Measurements from ENCODE around the gene FXR2.

Gene FXR2

DNA sequence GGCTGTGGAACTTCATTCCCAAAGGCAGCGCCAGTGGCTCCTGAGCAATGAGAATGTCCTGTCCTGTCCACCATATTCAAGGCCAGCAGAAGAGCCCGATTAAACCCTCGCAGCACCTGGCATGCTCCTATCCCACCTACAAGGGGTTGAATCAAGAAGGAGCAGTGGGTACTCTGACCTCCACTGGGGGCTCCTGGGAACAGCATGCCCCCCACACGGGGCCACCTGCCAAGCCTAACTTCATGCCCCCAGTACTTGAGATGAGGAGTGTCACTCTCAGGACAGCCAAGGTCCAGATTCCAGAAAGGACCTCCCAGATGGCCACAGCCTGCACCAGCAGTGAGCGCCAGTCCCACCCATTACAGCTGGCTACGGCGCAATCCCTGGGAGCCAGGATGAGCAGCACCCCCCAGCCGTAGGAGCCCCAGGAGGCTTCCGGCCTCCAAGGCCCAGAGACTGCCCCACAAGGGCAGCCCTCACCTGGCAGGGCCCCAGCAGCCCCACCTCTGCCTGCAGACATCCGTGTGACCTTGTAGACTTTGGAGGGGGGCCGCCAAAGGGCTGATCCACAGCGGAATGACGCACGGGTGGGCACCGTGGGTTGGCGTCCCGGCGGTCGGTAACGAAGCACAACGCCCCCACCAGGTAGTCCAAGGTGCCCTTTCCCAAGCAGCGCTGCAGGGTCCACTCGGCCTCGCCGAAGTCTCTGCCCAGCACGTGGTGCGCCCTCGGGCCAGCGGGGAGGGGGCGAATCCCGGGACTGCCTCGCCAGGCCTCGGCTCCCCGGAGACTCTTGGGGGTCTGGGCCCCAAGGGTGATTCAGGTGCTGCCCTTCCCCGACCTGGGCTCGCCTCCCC lies 32.1 kb downstream of the FXR2 start:
- DNase-seq, result no peak
- no peaks in the 10 kb centered on the region for H3K27me3 ChIP-seq (replicated peaks)
- peaks cover 15% of the 10 kb centered on the region for H3K36me3 ChIP-seq (replicated peaks)
- peak overlapping the region; percentile 90 for H3K4me3 ChIP-seq (ENCODE audit: low read depth, low read length)
- in situ Hi-C loops (cut with HindIII; ENCODE audit: low pct_ligation_motif_present, low sequenced_read_pairs), result no loop called here
- H3K27ac ChIP-seq, result peak overlapping the region; percentile 95
- TF ChIP-seq, protein P1, sequence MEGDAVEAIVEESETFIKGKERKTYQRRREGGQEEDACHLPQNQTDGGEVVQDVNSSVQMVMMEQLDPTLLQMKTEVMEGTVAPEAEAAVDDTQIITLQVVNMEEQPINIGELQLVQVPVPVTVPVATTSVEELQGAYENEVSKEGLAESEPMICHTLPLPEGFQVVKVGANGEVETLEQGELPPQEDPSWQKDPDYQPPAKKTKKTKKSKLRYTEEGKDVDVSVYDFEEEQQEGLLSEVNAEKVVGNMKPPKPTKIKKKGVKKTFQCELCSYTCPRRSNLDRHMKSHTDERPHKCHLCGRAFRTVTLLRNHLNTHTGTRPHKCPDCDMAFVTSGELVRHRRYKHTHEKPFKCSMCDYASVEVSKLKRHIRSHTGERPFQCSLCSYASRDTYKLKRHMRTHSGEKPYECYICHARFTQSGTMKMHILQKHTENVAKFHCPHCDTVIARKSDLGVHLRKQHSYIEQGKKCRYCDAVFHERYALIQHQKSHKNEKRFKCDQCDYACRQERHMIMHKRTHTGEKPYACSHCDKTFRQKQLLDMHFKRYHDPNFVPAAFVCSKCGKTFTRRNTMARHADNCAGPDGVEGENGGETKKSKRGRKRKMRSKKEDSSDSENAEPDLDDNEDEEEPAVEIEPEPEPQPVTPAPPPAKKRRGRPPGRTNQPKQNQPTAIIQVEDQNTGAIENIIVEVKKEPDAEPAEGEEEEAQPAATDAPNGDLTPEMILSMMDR (IDR thresholded peaks at IDR 0.05; ENCODE audit: low read depth, low read length, missing control alignments), result no peak

DNA sequence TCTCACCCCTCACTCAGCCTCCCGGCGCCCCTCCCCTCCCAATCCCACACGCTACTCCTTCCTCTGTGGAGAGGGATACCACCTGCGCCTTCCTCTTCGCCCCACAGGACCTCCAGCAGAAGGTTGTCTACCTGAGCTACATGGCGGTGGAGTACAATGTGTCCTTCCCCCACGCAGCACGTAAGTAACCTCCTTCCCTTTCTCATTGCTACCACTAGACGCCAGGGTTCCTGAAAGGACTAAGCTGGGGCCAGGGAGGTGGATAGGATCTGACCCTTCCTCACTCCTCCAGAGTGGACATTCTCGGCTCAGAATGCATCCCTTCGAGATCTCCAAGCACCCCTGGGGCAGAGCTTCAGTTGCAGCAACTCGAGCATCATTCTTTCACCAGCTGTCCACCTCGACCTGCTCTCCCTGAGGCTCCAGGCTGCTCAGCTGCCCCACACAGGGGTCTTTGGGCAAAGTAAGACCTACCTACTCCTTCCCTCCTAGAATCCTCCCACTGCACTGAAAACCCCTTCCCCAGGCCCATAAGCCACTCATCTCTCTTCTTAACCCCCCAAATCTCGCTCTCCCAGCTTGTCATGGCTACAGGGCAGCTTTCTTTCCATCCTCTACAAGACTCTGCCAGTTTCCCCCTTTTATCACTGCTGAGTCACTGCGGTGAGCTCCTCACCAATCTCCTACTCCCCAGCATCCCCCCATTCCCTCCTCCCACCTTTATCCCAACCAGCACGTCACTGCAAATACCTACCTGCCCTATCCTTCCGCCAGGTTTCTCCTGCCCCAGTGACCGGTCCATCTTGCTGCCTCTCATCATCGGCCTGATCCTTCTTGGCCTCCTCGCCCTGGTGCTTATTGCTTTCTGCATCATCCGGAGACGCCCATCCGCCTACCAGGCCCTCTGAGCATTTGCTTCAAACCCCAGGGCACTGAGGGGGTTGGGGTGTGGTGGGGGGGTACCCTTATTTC lies 33.8 kb downstream of the FXR2 start:
- H3K27me3 ChIP-seq (replicated peaks), result no peaks in the 10 kb centered on the region
- no peak for DNase-seq
- in situ Hi-C loops (cut with HindIII; ENCODE audit: low pct_ligation_motif_present, low sequenced_read_pairs), result no loop called here
- peaks cover 32% of the 10 kb centered on the region for H3K36me3 ChIP-seq (replicated peaks)
- H3K27ac ChIP-seq, result no peak overlapping the region
- TF ChIP-seq, protein P1 (IDR thresholded peaks at IDR 0.05; ENCODE audit: low read depth, low read length, missing control alignments), result no peak
- H3K4me3 ChIP-seq (ENCODE audit: low read depth, low read length), result no peak overlapping the region

DNA sequence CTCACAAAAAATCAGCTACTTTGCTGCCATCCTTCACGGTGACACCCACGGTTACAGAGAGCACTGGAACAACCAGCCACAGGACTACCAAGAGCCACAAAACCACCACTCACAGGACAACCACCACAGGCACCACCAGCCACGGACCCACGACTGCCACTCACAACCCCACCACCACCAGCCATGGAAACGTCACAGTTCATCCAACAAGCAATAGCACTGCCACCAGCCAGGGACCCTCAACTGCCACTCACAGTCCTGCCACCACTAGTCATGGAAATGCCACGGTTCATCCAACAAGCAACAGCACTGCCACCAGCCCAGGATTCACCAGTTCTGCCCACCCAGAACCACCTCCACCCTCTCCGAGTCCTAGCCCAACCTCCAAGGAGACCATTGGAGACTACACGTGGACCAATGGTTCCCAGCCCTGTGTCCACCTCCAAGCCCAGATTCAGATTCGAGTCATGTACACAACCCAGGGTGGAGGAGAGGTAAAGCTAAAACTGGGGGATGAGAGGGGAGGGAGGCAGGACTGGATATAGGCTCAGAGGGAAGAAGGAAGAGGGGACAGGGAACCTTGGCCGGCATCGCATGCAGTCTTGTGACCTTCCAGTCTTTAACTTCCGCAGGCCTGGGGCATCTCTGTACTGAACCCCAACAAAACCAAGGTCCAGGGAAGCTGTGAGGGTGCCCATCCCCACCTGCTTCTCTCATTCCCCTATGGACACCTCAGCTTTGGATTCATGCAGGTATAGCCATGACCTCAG lies 34.7 kb downstream of the FXR2 start:
- TF ChIP-seq, protein P1 (IDR thresholded peaks at IDR 0.05; ENCODE audit: low read depth, low read length, missing control alignments), result no peak
- Histone ChIP-seq H3K27ac (peak overlapping the region; percentile 33), H3K36me3 (replicated peaks) (peaks cover 41% of the 10 kb centered on the region), H3K27me3 (replicated peaks) (no peaks in the 10 kb centered on the region), H3K4me3 (ENCODE audit: low read depth, low read length) (no peak overlapping the region)
- DNase-seq, result no peak
- in situ Hi-C loops (cut with HindIII; ENCODE audit: low pct_ligation_motif_present, low sequenced_read_pairs), result no loop called here

DNA sequence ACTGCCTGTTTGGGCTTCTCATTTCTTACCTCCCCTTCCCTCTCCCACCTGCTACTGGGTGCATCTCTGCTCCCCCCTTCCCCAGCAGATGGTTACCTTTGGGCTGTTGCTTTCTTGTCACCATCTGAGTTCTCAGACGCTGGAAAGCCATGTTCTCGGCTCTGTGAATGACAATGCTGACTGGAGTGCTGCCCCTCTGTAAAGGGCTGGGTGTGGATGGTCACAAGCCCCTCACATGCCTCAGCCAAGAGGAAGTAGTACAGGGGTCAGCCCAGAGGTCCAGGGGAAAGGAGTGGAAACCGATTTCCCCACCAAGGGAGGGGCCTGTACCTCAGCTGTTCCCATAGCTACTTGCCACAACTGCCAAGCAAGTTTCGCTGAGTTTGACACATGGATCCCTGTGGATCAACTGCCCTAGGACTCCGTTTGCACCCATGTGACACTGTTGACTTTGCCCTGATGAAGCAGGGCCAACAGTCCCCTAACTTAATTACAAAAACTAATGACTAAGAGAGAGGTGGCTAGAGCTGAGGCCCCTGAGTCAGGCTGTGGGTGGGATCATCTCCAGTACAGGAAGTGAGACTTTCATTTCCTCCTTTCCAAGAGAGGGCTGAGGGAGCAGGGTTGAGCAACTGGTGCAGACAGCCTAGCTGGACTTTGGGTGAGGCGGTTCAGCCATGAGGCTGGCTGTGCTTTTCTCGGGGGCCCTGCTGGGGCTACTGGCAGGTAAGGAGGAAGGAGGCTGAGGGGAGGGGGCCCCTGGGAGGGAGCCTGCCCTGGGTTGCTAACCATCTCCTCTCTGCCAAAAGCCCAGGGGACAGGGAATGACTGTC lies 35.5 kb downstream of the FXR2 start, which contains the start of gene CD68:
CD68 (plus strand) TSS at position 638 of the 833 bp plus-strand sequence; CDS start at position 678, 40 bp downstream.
- DNase-seq, result peak; percentile 79
- H3K36me3 ChIP-seq (replicated peaks), result peaks cover 49% of the 10 kb centered on the region

More for the DNA sequence above, 35.5 kb downstream of the FXR2 start, which contains the start of gene CD68:
- Histone ChIP-seq H3K27me3 (replicated peaks) (no peaks in the 10 kb centered on the region), H3K4me3 (ENCODE audit: low read depth, low read length) (no peak within 1 kb of the TSS), H3K27ac (peak within 1 kb of the TSS; percentile 33)
- TF ChIP-seq, protein P1 (IDR thresholded peaks at IDR 0.05; ENCODE audit: low read depth, low read length, missing control alignments), result no peak
- in situ Hi-C loops (cut with HindIII; ENCODE audit: low pct_ligation_motif_present, low sequenced_read_pairs), result no loop called here
